ENCODE data around the gene P4HA3. TPM values are rescaled to one million over a fixed set of nuclear protein-coding genes. Genes with fewer than 3 reads are reported as not detected.

The P4HA3 gene
- total RNA-seq, 1 experiment from 2014 or later, result 0.91 TPM

DNA sequence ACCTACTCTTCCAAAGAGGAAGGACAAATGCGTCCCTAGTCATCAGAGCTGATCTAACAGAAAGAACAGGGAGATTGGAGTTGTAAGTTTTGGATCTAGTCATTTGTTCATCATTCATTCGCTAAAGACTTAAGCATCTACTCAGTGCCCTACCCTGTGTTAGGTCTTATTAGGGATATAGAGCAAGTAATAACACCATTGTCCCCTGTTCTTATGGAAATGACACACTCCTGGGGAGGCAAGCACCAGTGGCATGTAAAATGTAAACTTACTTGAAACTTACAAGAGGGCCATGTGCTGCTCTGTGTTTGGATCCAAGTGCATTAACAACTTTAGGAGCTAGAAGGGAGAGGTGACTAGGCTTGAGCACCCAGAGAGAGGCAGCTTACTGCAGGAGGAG is 61.9 kb downstream of the P4HA3 start:
- Histone ChIP-seq H3K9me2 (ENCODE audit: insufficient read depth) (no peaks in the 10 kb centered on the region), H3K36me3 (ENCODE audit: control insufficient read depth in 1 of 2, insufficient read depth in 2 of 2, low read length in 2 of 2) (peaks cover 15 to 54% of the 10 kb centered on the region in 2 experiments), H2AFZ (ENCODE audit: low read depth, low read length, poor library complexity, severe bottlenecking) (no peak overlapping the region), H3K27me3 (ENCODE audit: insufficient read depth, low read length) (no peaks in the 10 kb centered on the region), H3K4me3 (replicated peaks in 1 of 2; ENCODE audit: low read depth in 1 of 2, low read length in 2 of 2) (no peak overlapping the region), H3K9ac (ENCODE audit: low read length) (no peak overlapping the region), H3K9me3 (ENCODE audit: control insufficient read depth in 1 of 2, insufficient read depth in 1 of 2, low read depth in 1 of 2, low read length in 2 of 2) (no peaks in the 10 kb centered on the region), H4K20me1 (ENCODE audit: insufficient read depth) (no peaks in the 10 kb centered on the region), H3K27ac (ENCODE audit: low read depth, low read length) (no peak overlapping the region), H3K4me2 (ENCODE audit: low read length) (no peak overlapping the region), H3K79me2 (ENCODE audit: insufficient read depth, low read length) (peaks cover 4% of the 10 kb centered on the region; the same call in 1 of the 2 replicates), H3K4me1 (ENCODE audit: control insufficient read depth in 1 of 2, insufficient read depth in 2 of 2, low read length in 2 of 2) (no peaks in the 10 kb centered on the region)
- POLR2A ChIA-PET, result no interaction called here
- RAD21 ChIA-PET (ENCODE audit: low non-redundant PET in 1 of 2, low total read pairs in 2 of 2, uncharacterized antibody in 2 of 2, unreplicated experiment in 2 of 2), result no interaction called here
- CTCF ChIA-PET, result interaction anchor here (1.3 kb wide), 1 partner anchor 200 kb away, joined by 4 read pairs; no protein-coding TSS in a partner anchor
- no peak for ATAC-seq
- no peak for DNase-seq (ENCODE audit: low read depth, low spot score)
- BruUV-seq (replicated peaks), result no TSS peak
- intact Hi-C loops (cut with micrococcal nuclease), result no loop called here
- TF ChIP-seq, protein P1, sequence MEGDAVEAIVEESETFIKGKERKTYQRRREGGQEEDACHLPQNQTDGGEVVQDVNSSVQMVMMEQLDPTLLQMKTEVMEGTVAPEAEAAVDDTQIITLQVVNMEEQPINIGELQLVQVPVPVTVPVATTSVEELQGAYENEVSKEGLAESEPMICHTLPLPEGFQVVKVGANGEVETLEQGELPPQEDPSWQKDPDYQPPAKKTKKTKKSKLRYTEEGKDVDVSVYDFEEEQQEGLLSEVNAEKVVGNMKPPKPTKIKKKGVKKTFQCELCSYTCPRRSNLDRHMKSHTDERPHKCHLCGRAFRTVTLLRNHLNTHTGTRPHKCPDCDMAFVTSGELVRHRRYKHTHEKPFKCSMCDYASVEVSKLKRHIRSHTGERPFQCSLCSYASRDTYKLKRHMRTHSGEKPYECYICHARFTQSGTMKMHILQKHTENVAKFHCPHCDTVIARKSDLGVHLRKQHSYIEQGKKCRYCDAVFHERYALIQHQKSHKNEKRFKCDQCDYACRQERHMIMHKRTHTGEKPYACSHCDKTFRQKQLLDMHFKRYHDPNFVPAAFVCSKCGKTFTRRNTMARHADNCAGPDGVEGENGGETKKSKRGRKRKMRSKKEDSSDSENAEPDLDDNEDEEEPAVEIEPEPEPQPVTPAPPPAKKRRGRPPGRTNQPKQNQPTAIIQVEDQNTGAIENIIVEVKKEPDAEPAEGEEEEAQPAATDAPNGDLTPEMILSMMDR (IDR thresholded peaks at IDR 0.05 in 2 of 3, conservative IDR thresholded peaks at IDR 0.05 in 1 of 3; ENCODE audit: borderline replicate concordance in 1 of 3, insufficient read depth in 1 of 3, low read depth in 2 of 3, low read length in 2 of 3), result no peak
- TF ChIP-seq CEBPB (IDR thresholded peaks at IDR 0.05; ENCODE audit: low read depth), result no peak
- TF ChIP-seq, protein P2, sequence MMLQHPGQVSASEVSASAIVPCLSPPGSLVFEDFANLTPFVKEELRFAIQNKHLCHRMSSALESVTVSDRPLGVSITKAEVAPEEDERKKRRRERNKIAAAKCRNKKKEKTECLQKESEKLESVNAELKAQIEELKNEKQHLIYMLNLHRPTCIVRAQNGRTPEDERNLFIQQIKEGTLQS (IDR thresholded peaks at IDR 0.05), result no peak
- no peak for TF ChIP-seq SP1 (IDR thresholded peaks at IDR 0.05; ENCODE audit: low read depth)
- TF ChIP-seq, protein P3, sequence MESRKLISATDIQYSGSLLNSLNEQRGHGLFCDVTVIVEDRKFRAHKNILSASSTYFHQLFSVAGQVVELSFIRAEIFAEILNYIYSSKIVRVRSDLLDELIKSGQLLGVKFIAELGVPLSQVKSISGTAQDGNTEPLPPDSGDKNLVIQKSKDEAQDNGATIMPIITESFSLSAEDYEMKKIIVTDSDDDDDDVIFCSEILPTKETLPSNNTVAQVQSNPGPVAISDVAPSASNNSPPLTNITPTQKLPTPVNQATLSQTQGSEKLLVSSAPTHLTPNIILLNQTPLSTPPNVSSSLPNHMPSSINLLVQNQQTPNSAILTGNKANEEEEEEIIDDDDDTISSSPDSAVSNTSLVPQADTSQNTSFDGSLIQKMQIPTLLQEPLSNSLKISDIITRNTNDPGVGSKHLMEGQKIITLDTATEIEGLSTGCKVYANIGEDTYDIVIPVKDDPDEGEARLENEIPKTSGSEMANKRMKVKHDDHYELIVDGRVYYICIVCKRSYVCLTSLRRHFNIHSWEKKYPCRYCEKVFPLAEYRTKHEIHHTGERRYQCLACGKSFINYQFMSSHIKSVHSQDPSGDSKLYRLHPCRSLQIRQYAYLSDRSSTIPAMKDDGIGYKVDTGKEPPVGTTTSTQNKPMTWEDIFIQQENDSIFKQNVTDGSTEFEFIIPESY (IDR thresholded peaks at IDR 0.05; ENCODE audit: extremely low read depth, insufficient replicate concordance, low read length), result no peak
- TF ChIP-seq POLR2AphosphoS5 (IDR thresholded peaks at IDR 0.05; ENCODE audit: low read depth, low read length), result no peak
- no peak for TF ChIP-seq CBX3 (IDR thresholded peaks at IDR 0.05; ENCODE audit: low read depth)
- TF ChIP-seq YY1 (IDR thresholded peaks at IDR 0.05; ENCODE audit: extremely low read depth, insufficient replicate concordance, low read depth, low read length), result no peak
- no peak for TF ChIP-seq TCF7L2 (IDR thresholded peaks at IDR 0.05; ENCODE audit: borderline replicate concordance, extremely low read depth, insufficient read depth, insufficient read length)
- TF ChIP-seq, protein P4, sequence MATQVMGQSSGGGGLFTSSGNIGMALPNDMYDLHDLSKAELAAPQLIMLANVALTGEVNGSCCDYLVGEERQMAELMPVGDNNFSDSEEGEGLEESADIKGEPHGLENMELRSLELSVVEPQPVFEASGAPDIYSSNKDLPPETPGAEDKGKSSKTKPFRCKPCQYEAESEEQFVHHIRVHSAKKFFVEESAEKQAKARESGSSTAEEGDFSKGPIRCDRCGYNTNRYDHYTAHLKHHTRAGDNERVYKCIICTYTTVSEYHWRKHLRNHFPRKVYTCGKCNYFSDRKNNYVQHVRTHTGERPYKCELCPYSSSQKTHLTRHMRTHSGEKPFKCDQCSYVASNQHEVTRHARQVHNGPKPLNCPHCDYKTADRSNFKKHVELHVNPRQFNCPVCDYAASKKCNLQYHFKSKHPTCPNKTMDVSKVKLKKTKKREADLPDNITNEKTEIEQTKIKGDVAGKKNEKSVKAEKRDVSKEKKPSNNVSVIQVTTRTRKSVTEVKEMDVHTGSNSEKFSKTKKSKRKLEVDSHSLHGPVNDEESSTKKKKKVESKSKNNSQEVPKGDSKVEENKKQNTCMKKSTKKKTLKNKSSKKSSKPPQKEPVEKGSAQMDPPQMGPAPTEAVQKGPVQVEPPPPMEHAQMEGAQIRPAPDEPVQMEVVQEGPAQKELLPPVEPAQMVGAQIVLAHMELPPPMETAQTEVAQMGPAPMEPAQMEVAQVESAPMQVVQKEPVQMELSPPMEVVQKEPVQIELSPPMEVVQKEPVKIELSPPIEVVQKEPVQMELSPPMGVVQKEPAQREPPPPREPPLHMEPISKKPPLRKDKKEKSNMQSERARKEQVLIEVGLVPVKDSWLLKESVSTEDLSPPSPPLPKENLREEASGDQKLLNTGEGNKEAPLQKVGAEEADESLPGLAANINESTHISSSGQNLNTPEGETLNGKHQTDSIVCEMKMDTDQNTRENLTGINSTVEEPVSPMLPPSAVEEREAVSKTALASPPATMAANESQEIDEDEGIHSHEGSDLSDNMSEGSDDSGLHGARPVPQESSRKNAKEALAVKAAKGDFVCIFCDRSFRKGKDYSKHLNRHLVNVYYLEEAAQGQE (IDR thresholded peaks at IDR 0.05; ENCODE audit: low read depth), result no peak
- TF ChIP-seq ZNF274 (IDR thresholded peaks at IDR 0.05; ENCODE audit: low read depth, low read length), result no peak
- no peak for TF ChIP-seq EZH2 (IDR thresholded peaks at IDR 0.05)
- no peak for TF ChIP-seq RAD21 (IDR thresholded peaks at IDR 0.05; ENCODE audit: low read depth)
- no peak for TF ChIP-seq EZH2phosphoT487 (IDR thresholded peaks at IDR 0.05; ENCODE audit: borderline replicate concordance)
- TF ChIP-seq FOSL1 (IDR thresholded peaks at IDR 0.05; ENCODE audit: low read depth), result no peak
- no peak for TF ChIP-seq ZFX (IDR thresholded peaks at IDR 0.05)
- no peak for TF ChIP-seq SIN3A (IDR thresholded peaks at IDR 0.05; ENCODE audit: low read depth)
- no peak for TF ChIP-seq JUND (IDR thresholded peaks at IDR 0.05)
- TF ChIP-seq, protein P5, sequence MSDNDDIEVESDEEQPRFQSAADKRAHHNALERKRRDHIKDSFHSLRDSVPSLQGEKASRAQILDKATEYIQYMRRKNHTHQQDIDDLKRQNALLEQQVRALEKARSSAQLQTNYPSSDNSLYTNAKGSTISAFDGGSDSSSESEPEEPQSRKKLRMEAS (IDR thresholded peaks at IDR 0.05), result no peak
